ENCODE measurements around the gene F2RL2.

Gene F2RL2

DNA sequence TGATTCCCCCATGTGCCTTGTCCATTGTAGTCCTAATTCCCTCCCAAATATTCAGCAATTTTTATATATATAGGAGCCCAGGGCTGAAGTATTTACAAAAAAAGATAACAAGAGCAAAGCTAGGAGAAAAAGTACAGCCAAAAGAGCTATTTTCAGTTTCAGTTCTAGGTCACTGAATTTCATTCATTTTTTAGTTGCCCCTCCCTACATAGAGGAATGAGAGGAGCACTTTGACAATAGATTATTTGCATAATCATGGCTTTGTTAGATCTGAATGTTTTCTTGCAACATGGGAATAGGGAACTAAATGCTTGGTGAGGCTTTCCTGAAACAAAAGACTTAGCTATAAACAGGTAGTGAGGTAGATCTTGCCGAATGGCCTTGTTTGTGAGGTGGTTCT, 15.3 kb upstream of the F2RL2 start:
- peak overlapping the region; percentile 20 for H3K4me2 ChIP-seq (ENCODE audit: low read length)
- H3K36me3 ChIP-seq (ENCODE audit: control insufficient read depth, low read length): peaks cover 19% of the 10 kb centered on the region
- no peaks in the 10 kb centered on the region for H4K20me1 ChIP-seq (ENCODE audit: control insufficient read depth, insufficient read depth, low read depth, low read length)
- H3K9me3 ChIP-seq (ENCODE audit: control insufficient read depth, insufficient read depth, low read length): no peaks in the 10 kb centered on the region
- H3F3A ChIP-seq (ENCODE audit: control insufficient read depth, insufficient read depth): no peaks in the 10 kb centered on the region
- no peaks in the 10 kb centered on the region for H3K9me2 ChIP-seq (replicated peaks; ENCODE audit: control insufficient read depth, low read length)
- no peaks in the 10 kb centered on the region for H3K79me2 ChIP-seq (ENCODE audit: control insufficient read depth, low read length)
- TF ChIP-seq EZH2phosphoT487 (IDR thresholded peaks at IDR 0.05; ENCODE audit: borderline replicate concordance, low read length): no peak
- H3K27me3 ChIP-seq (ENCODE audit: control insufficient read depth, low read length): no peaks in the 10 kb centered on the region
- H3K4me3 ChIP-seq (ENCODE audit: low read length): no peak overlapping the region
- peaks cover 23% of the 10 kb centered on the region for H3K4me1 ChIP-seq (ENCODE audit: control insufficient read depth, low read length)
- no peak overlapping the region for H3K27ac ChIP-seq (ENCODE audit: low read depth, low read length)

DNA sequence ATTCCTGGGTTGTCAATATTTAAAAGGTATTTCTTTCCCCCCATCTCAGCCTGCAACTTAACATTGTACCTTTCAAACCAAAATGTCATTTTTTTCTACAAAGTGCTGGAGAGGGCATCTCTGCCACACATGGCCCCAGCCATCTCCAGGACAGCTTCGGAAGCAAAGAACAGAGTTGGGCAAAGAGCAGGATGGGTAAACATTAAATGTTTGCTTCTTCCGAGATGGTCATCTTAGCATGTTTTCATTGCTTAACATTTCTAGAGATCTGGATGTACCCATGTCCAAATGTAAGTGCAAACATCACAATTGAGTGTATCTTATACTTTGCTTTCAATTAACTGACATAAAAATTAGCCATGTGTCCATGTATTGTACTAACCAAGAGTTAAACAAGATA, 14.3 kb upstream of the F2RL2 start:
- Histone ChIP-seq H3K9me3 (ENCODE audit: control insufficient read depth, insufficient read depth, low read length) (no peaks in the 10 kb centered on the region), H3K9me2 (replicated peaks; ENCODE audit: control insufficient read depth, low read length) (no peaks in the 10 kb centered on the region), H3K27ac (ENCODE audit: low read depth, low read length) (no peak overlapping the region), H3K36me3 (ENCODE audit: control insufficient read depth, low read length) (peaks cover 16% of the 10 kb centered on the region), H3K27me3 (ENCODE audit: control insufficient read depth, low read length) (no peaks in the 10 kb centered on the region), H3K4me2 (ENCODE audit: low read length) (no peak overlapping the region), H4K20me1 (ENCODE audit: control insufficient read depth, insufficient read depth, low read depth, low read length) (no peaks in the 10 kb centered on the region), H3K4me1 (ENCODE audit: control insufficient read depth, low read length) (peaks cover 23% of the 10 kb centered on the region), H3K4me3 (ENCODE audit: low read length) (no peak overlapping the region), H3F3A (ENCODE audit: control insufficient read depth, insufficient read depth) (no peaks in the 10 kb centered on the region), H3K79me2 (ENCODE audit: control insufficient read depth, low read length) (no peaks in the 10 kb centered on the region)
- no peak for TF ChIP-seq EZH2phosphoT487 (IDR thresholded peaks at IDR 0.05; ENCODE audit: borderline replicate concordance, low read length)
- TF ChIP-seq, protein P1, sequence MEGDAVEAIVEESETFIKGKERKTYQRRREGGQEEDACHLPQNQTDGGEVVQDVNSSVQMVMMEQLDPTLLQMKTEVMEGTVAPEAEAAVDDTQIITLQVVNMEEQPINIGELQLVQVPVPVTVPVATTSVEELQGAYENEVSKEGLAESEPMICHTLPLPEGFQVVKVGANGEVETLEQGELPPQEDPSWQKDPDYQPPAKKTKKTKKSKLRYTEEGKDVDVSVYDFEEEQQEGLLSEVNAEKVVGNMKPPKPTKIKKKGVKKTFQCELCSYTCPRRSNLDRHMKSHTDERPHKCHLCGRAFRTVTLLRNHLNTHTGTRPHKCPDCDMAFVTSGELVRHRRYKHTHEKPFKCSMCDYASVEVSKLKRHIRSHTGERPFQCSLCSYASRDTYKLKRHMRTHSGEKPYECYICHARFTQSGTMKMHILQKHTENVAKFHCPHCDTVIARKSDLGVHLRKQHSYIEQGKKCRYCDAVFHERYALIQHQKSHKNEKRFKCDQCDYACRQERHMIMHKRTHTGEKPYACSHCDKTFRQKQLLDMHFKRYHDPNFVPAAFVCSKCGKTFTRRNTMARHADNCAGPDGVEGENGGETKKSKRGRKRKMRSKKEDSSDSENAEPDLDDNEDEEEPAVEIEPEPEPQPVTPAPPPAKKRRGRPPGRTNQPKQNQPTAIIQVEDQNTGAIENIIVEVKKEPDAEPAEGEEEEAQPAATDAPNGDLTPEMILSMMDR (IDR thresholded peaks at IDR 0.05; ENCODE audit: low read depth, low read length, poor library complexity, severe bottlenecking): no peak

DNA sequence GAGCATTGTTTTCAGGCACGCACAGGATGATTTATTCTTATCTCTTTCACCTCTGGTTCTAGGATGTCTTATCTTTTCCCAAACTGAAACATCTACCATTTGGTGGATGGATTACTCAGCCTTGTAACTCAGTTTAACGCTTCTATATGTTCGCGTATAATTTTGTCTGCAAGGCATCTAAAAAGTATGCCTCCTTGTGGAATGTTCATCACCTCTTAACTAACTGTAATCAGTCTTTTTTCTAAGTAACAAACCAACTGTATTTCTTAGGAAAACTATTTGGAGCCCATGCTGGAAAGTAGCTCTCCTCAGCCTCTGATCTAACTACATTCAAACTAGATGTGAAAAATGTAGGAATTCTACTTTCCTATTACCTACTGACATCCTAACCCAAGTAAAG, 11.5 kb upstream of the F2RL2 start:
- Histone ChIP-seq H3K4me1 (ENCODE audit: control insufficient read depth, low read length) (peaks cover 23% of the 10 kb centered on the region), H3F3A (ENCODE audit: control insufficient read depth, insufficient read depth) (no peaks in the 10 kb centered on the region), H3K36me3 (ENCODE audit: control insufficient read depth, low read length) (peaks cover 14% of the 10 kb centered on the region), H3K4me2 (ENCODE audit: low read length) (no peak overlapping the region), H3K4me3 (ENCODE audit: low read length) (no peak overlapping the region), H3K9me2 (replicated peaks; ENCODE audit: control insufficient read depth, low read length) (no peaks in the 10 kb centered on the region), H3K27me3 (ENCODE audit: control insufficient read depth, low read length) (no peaks in the 10 kb centered on the region), H3K27ac (ENCODE audit: low read depth, low read length) (no peak overlapping the region), H3K9me3 (ENCODE audit: control insufficient read depth, insufficient read depth, low read length) (no peaks in the 10 kb centered on the region), H3K79me2 (ENCODE audit: control insufficient read depth, low read length) (no peaks in the 10 kb centered on the region), H4K20me1 (ENCODE audit: control insufficient read depth, insufficient read depth, low read depth, low read length) (no peaks in the 10 kb centered on the region)
- TF ChIP-seq, protein P1 (IDR thresholded peaks at IDR 0.05; ENCODE audit: low read depth, low read length, poor library complexity, severe bottlenecking): no peak
- no peak for TF ChIP-seq EZH2phosphoT487 (IDR thresholded peaks at IDR 0.05; ENCODE audit: borderline replicate concordance, low read length)

DNA sequence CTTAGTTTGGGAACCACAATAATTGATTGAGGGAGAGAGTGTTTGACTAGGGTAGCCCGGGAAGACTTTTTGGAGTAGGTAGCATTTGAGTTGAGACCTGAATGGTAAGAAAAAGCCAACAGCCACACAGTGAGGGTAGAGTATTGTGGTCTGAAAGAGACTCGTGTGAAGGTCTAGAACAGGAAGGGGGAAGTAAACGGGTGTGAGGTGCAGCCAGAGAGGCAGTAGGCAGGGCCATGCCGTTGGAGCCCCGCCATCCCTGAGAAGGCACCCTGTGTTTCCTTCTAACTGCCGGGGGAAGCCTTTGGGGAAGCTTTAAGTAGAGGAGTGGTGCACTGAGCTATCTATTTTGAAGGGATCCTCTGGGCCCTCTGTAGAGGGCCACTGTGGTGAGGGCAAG, 3.5 kb upstream of the F2RL2 start:
- H4K20me1 ChIP-seq (ENCODE audit: control insufficient read depth, insufficient read depth, low read depth, low read length): no peaks in the 10 kb centered on the region
- no peaks in the 10 kb centered on the region for H3K9me3 ChIP-seq (ENCODE audit: control insufficient read depth, insufficient read depth, low read length)
- no peak overlapping the region for H3K4me3 ChIP-seq (ENCODE audit: low read length)
- no peak overlapping the region for H3K4me2 ChIP-seq (ENCODE audit: low read length)
- TF ChIP-seq EZH2phosphoT487 (IDR thresholded peaks at IDR 0.05; ENCODE audit: borderline replicate concordance, low read length): no peak
- TF ChIP-seq, protein P1 (IDR thresholded peaks at IDR 0.05; ENCODE audit: low read depth, low read length, poor library complexity, severe bottlenecking): no peak
- H3K27ac ChIP-seq (ENCODE audit: low read depth, low read length): no peak overlapping the region
- H3K36me3 ChIP-seq (ENCODE audit: control insufficient read depth, low read length): peaks cover 18% of the 10 kb centered on the region
- H3K27me3 ChIP-seq (ENCODE audit: control insufficient read depth, low read length): no peaks in the 10 kb centered on the region
- H3K9me2 ChIP-seq (replicated peaks; ENCODE audit: control insufficient read depth, low read length): no peaks in the 10 kb centered on the region
- peaks cover 25% of the 10 kb centered on the region for H3K4me1 ChIP-seq (ENCODE audit: control insufficient read depth, low read length)
- H3K79me2 ChIP-seq (ENCODE audit: control insufficient read depth, low read length): no peaks in the 10 kb centered on the region
- no peaks in the 10 kb centered on the region for H3F3A ChIP-seq (ENCODE audit: control insufficient read depth, insufficient read depth)
